Immature natural killer cell (primary cell): ENCODE measurements around the gene PRSS53. TPM values are rescaled to one million over a fixed set of nuclear protein-coding genes. Genes with fewer than 3 reads are reported as not detected.

Experiments
- DNase-seq, 3 donors: peaks; one replicate each; pipeline ENCODE4 v3.0.0; 2022; ENCODE audit warnings: mixed read lengths in 1 of 3
- H3K27ac Mint-ChIP-seq, 6 donors: one replicate each; pipeline ENCODE4 v1.8.0; 2020; ENCODE audit warnings: mixed read lengths in 6 of 6, mild to moderate bottlenecking in 5 of 6, inconsistent platforms in 4 of 6, moderate library complexity in 3 of 6
- H3K27me3 Mint-ChIP-seq, 3 donors: one replicate each; pipeline ENCODE4 v1.8.0; 2020 to 2021; ENCODE audit warnings: low read depth in 3 of 3, mild to moderate bottlenecking in 3 of 3, mixed read lengths in 3 of 3, moderate library complexity in 3 of 3, inconsistent platforms in 1 of 3
- H3K36me3 Mint-ChIP-seq, 3 donors: one replicate each; pipeline ENCODE4 v1.8.0; 2020; ENCODE audit warnings: mixed read lengths in 3 of 3, inconsistent platforms in 2 of 3, mild to moderate bottlenecking in 2 of 3
- H3K4me1 Mint-ChIP-seq, 2 donors: one replicate each; pipeline ENCODE4 v1.8.0; 2020; ENCODE audit warnings: inconsistent platforms in 2 of 2, mild to moderate bottlenecking in 2 of 2, mixed read lengths in 2 of 2, moderate library complexity in 1 of 2
- H3K4me3 Mint-ChIP-seq, 5 donors: one replicate each; pipeline ENCODE4 v1.8.0; 2020; ENCODE audit warnings: mild to moderate bottlenecking in 5 of 5, mixed read lengths in 5 of 5, inconsistent platforms in 3 of 5, moderate library complexity in 3 of 5
- H3K9me3 Mint-ChIP-seq, 6 donors: one replicate each; pipeline ENCODE4 v1.8.0; 2020; ENCODE audit warnings: mild to moderate bottlenecking in 6 of 6, mixed read lengths in 6 of 6, inconsistent platforms in 4 of 6, moderate library complexity in 3 of 6
- polyA plus RNA-seq, 3 donors: library from polyadenylated mRNA; unstranded; fragments of 300-500 nt; fragmentation: Illumina TruSeq; gene quantifications; one replicate each; pipeline ENCODE4 v1.2.3, GENCODE V29; 2021

The PRSS53 gene
- polyA plus RNA-seq, 3 donors from 2014 or later: 0.27 to 1.4 (median 0.63) TPM

DNA sequence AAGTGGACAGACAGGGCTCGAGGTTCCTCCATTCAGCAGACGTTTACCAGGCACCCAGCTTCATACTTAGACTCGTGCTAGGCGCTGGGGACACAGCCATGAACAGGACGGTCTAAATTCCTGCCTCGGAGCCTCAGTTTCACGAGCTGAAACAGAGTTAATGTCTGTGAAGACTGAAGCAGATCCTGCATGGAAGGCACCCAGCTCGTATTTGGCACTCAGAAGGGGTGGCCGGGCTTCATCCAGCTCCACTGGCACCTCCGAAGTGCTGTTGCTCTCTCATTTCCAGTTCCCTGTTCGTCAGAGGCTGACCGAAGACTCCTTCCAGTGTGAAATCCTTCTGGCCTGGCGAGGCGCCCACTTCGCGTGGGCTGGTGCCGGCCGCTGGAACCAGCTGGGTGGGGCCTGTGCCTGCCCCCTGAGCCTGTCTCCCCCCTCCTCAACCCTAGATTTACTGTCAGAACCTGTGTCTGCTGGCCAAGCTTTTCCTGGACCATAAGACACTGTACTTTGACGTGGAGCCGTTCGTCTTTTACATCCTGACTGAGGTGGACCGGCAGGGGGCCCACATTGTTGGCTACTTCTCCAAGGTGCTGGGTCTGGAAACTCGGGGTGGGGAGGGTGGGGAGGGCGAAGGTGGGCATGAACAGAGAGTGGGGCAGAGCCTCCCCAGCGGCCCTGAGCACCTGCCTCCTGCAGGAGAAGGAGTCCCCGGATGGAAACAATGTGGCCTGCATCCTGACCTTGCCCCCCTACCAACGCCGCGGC is 41.0 kb upstream of the PRSS53 start:
- peaks cover 6 to 10% of the 10 kb centered on the region in 2 donors for H3K4me1 Mint-ChIP-seq
- no peak for DNase-seq
- peaks cover 7 to 30% (median 8%) of the 10 kb centered on the region in 3 donors for H3K36me3 Mint-ChIP-seq
- peaks cover 0 to 1% (median 0%) of the 10 kb centered on the region in 3 donors for H3K27me3 Mint-ChIP-seq
- peak overlapping the region in 1 of 6 donors; percentile 32 for H3K27ac Mint-ChIP-seq
- H3K9me3 Mint-ChIP-seq: no peaks in the 10 kb centered on the region
- H3K4me3 Mint-ChIP-seq: no peak overlapping the region

GRCh38 chr16:31128711-31129567 is 40.2 kb upstream of the PRSS53 start:
- peaks cover 0 to 1% (median 0%) of the 10 kb centered on the region in 3 donors for H3K27me3 Mint-ChIP-seq
- H3K27ac Mint-ChIP-seq: peak overlapping the region in 4 of 6 donors; percentile 78 to 82 (median 80)
- no peak for DNase-seq
- peaks cover 7 to 32% (median 11%) of the 10 kb centered on the region in 3 donors for H3K36me3 Mint-ChIP-seq
- H3K4me3 Mint-ChIP-seq: peak overlapping the region in 1 of 5 donors; percentile 3
- H3K9me3 Mint-ChIP-seq: no peaks in the 10 kb centered on the region
- peaks cover 6 to 10% of the 10 kb centered on the region in 2 donors for H3K4me1 Mint-ChIP-seq

GRCh38 chr16:31127182-31127581 is 38.4 kb upstream of the PRSS53 start:
- H3K27me3 Mint-ChIP-seq: peaks cover 0 to 1% (median 0%) of the 10 kb centered on the region in 3 donors

GRCh38 chr16:31125844-31126243 is 37.1 kb upstream of the PRSS53 start:
- peaks cover 11 to 35% (median 13%) of the 10 kb centered on the region in 3 donors for H3K36me3 Mint-ChIP-seq
- H3K4me3 Mint-ChIP-seq: no peak overlapping the region
- DNase-seq: no peak
- H3K27ac Mint-ChIP-seq: peak overlapping the region in 1 of 6 donors; percentile 50
- peaks cover 6 to 10% of the 10 kb centered on the region in 2 donors for H3K4me1 Mint-ChIP-seq
- H3K9me3 Mint-ChIP-seq: no peaks in the 10 kb centered on the region
- peaks cover 0 to 4% (median 0%) of the 10 kb centered on the region in 3 donors for H3K27me3 Mint-ChIP-seq

More at GRCh38 chr16:31127182-31127581, 38.4 kb upstream of the PRSS53 start:
- Mint-ChIP-seq H3K4me1 (peaks cover 6 to 10% of the 10 kb centered on the region in 2 donors), H3K9me3 (no peaks in the 10 kb centered on the region), H3K27ac (no peak overlapping the region), H3K36me3 (peaks cover 7 to 27% (median 13%) of the 10 kb centered on the region in 3 donors), H3K4me3 (no peak overlapping the region)
- DNase-seq: no peak

GRCh38 chr16:31120129-31120528 is 31.4 kb upstream of the PRSS53 start:
- Mint-ChIP-seq H3K4me1 (peaks cover 12 to 16% of the 10 kb centered on the region in 2 donors), H3K27ac (no peak overlapping the region), H3K27me3 (peaks cover 2 to 7% (median 4%) of the 10 kb centered on the region in 3 donors), H3K9me3 (no peaks in the 10 kb centered on the region), H3K36me3 (peaks cover 5 to 25% (median 12%) of the 10 kb centered on the region in 3 donors), H3K4me3 (no peak overlapping the region)
- no peak for DNase-seq

GRCh38 chr16:31118223-31119155 is 29.7 kb upstream of the PRSS53 start:
- DNase-seq: no peak
- H3K27me3 Mint-ChIP-seq: peaks cover 2 to 7% (median 4%) of the 10 kb centered on the region in 3 donors
- H3K36me3 Mint-ChIP-seq: peaks cover 0 to 19% (median 12%) of the 10 kb centered on the region in 3 donors
- no peaks in the 10 kb centered on the region for H3K9me3 Mint-ChIP-seq
- H3K4me1 Mint-ChIP-seq: peaks cover 12 to 18% of the 10 kb centered on the region in 2 donors
- H3K4me3 Mint-ChIP-seq: peak overlapping the region; percentile 78 to 95 (median 89)
- peak overlapping the region; percentile 85 to 94 (median 90) for H3K27ac Mint-ChIP-seq

- DNase-seq: peak; percentile 95 to 97 (median 97)
- peak within 1 kb of the TSS; percentile 78 to 95 (median 89) for H3K4me3 Mint-ChIP-seq
- H3K9me3 Mint-ChIP-seq: no peaks in the 10 kb centered on the region
- H3K27ac Mint-ChIP-seq: peak within 1 kb of the TSS; percentile 85 to 94 (median 90)
- peaks cover 12 to 18% of the 10 kb centered on the region in 2 donors for H3K4me1 Mint-ChIP-seq
- H3K36me3 Mint-ChIP-seq: peaks cover 0 to 19% (median 12%) of the 10 kb centered on the region in 3 donors
- H3K27me3 Mint-ChIP-seq: peaks cover 2 to 7% (median 4%) of the 10 kb centered on the region in 3 donors
Measured at GRCh38 chr16:31117384-31118222, 28.9 kb upstream of the PRSS53 start, which contains the start of gene KAT8. Gene KAT8, plus strand, starts transcription at chr16:31117664. Its CDS starts 18 bp downstream, at chr16:31117682.

GRCh38 chr16:31114468-31114867 is 25.7 kb upstream of the PRSS53 start:
- Mint-ChIP-seq H3K27me3 (peaks cover 2 to 6% (median 2%) of the 10 kb centered on the region in 3 donors), H3K27ac (peak overlapping the region in 1 of 6 donors; percentile 28), H3K4me1 (peaks cover 12 to 19% of the 10 kb centered on the region in 2 donors), H3K9me3 (no peaks in the 10 kb centered on the region), H3K36me3 (peaks cover 0 to 8% (median 4%) of the 10 kb centered on the region in 3 donors), H3K4me3 (peak overlapping the region in 1 of 5 donors; percentile 21)
- DNase-seq: no peak

- no peak for DNase-seq
- Mint-ChIP-seq H3K27me3 (peaks cover 2 to 6% (median 2%) of the 10 kb centered on the region in 3 donors), H3K4me1 (peaks cover 8 to 13% of the 10 kb centered on the region in 2 donors), H3K4me3 (peak overlapping the region in 1 of 5 donors; percentile 9), H3K36me3 (peaks cover 0 to 8% (median 4%) of the 10 kb centered on the region in 3 donors), H3K9me3 (no peaks in the 10 kb centered on the region), H3K27ac (no peak overlapping the region)
Measured at GRCh38 chr16:31113121-31114120, 24.7 kb upstream of the PRSS53 start.

GRCh38 chr16:31112711-31113110 is 24.0 kb upstream of the PRSS53 start:
- H3K9me3 Mint-ChIP-seq: no peaks in the 10 kb centered on the region
- peaks cover 0 to 8% (median 4%) of the 10 kb centered on the region in 3 donors for H3K36me3 Mint-ChIP-seq
- H3K27ac Mint-ChIP-seq: no peak overlapping the region
- DNase-seq: no peak
- peaks cover 6 to 11% of the 10 kb centered on the region in 2 donors for H3K4me1 Mint-ChIP-seq
- peaks cover 0 to 3% (median 2%) of the 10 kb centered on the region in 3 donors for H3K27me3 Mint-ChIP-seq
- no peak overlapping the region for H3K4me3 Mint-ChIP-seq

- peaks cover 0 to 8% (median 4%) of the 10 kb centered on the region in 3 donors for H3K36me3 Mint-ChIP-seq
- H3K4me3 Mint-ChIP-seq: no peak overlapping the region
- H3K27ac Mint-ChIP-seq: no peak overlapping the region
- H3K9me3 Mint-ChIP-seq: no peaks in the 10 kb centered on the region
- DNase-seq: no peak
- H3K4me1 Mint-ChIP-seq: peaks cover 10 to 13% of the 10 kb centered on the region in 2 donors
- H3K27me3 Mint-ChIP-seq: no peaks in the 10 kb centered on the region
Measured at GRCh38 chr16:31111881-31112466, 23.2 kb upstream of the PRSS53 start.
